ENCODE data around the gene MOCS1. TPM values are rescaled to one million over a fixed set of nuclear protein-coding genes. Genes with fewer than 3 reads are reported as not detected.

The MOCS1 gene
- total RNA-seq, 2 experiments from 2014 or later, result 2.0 to 2.7 TPM

DNA sequence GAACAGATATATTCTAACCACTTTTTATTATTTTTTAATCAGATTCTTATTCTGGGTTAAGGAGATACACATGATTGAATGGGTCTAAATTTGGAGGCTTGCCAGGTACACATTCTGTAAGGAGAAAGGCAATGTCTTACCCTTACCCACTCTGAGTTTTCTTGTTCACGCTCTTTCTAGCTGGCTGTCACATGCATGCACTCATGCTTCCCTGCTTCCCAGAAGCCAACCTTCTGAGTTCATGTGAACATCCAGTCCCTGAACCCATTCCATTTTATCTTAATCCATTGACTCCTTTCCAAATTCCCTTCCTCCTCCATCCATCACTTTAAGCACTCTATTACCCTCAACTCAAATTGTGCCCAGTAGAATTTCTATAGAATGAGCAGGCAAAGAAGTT lies 17.5 kb upstream of the MOCS1 start:
- Mint-ChIP-seq H3K9me3 (peaks cover 2% of the 10 kb centered on the region), H3K4me3 (no peak overlapping the region), H3K27ac (no peak overlapping the region), H3K4me1 (ENCODE audit: low read depth) (no peaks in the 10 kb centered on the region), H3K36me3 (ENCODE audit: low read depth) (no peaks in the 10 kb centered on the region), H3K27me3 (peaks cover 3% of the 10 kb centered on the region)
- no peaks in the 10 kb centered on the region for H3K36me3 ChIP-seq (ENCODE audit: insufficient read depth, low read length)
- H3K27me3 ChIP-seq (ENCODE audit: control insufficient read depth in 1 of 2, insufficient read depth in 2 of 2, low read length in 2 of 2), result peaks cover 3 to 7% of the 10 kb centered on the region in 2 experiments
- H3K4me1 ChIP-seq (ENCODE audit: insufficient read depth, low read length), result no peaks in the 10 kb centered on the region
- TF ChIP-seq, protein P1, sequence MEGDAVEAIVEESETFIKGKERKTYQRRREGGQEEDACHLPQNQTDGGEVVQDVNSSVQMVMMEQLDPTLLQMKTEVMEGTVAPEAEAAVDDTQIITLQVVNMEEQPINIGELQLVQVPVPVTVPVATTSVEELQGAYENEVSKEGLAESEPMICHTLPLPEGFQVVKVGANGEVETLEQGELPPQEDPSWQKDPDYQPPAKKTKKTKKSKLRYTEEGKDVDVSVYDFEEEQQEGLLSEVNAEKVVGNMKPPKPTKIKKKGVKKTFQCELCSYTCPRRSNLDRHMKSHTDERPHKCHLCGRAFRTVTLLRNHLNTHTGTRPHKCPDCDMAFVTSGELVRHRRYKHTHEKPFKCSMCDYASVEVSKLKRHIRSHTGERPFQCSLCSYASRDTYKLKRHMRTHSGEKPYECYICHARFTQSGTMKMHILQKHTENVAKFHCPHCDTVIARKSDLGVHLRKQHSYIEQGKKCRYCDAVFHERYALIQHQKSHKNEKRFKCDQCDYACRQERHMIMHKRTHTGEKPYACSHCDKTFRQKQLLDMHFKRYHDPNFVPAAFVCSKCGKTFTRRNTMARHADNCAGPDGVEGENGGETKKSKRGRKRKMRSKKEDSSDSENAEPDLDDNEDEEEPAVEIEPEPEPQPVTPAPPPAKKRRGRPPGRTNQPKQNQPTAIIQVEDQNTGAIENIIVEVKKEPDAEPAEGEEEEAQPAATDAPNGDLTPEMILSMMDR (IDR thresholded peaks at IDR 0.05), result no peak
- ATAC-seq (ENCODE audit: poor library complexity) (no peak), DNase-seq (no peak)
- ChIA-PET CTCF (no interaction called here), POLR2A (no interaction called here)
- no peaks in the 10 kb centered on the region for H3K9me3 ChIP-seq (ENCODE audit: control insufficient read depth in 1 of 2, insufficient read depth in 1 of 2, low read length in 2 of 2)
- intact Hi-C loops (cut with DNase I, micrococcal nuclease), result no loop called here
- H3K4me3 ChIP-seq (ENCODE audit: low read length), result no peak overlapping the region
- H3K27ac ChIP-seq (ENCODE audit: low read depth in 1 of 2, low read length in 2 of 2), result no peak overlapping the region

GRCh38 chr6:39951191-39951590 lies 16.9 kb upstream of the MOCS1 start:
- no peaks in the 10 kb centered on the region for H3K9me3 ChIP-seq (ENCODE audit: control insufficient read depth in 1 of 2, insufficient read depth in 1 of 2, low read length in 2 of 2)
- ATAC-seq (ENCODE audit: poor library complexity), result no peak
- H3K27ac ChIP-seq (ENCODE audit: low read depth in 1 of 2, low read length in 2 of 2), result no peak overlapping the region
- Mint-ChIP-seq H3K4me1 (ENCODE audit: low read depth) (no peaks in the 10 kb centered on the region), H3K27me3 (peaks cover 3% of the 10 kb centered on the region), H3K4me3 (no peak overlapping the region), H3K27ac (no peak overlapping the region), H3K9me3 (peaks cover 2% of the 10 kb centered on the region), H3K36me3 (ENCODE audit: low read depth) (no peaks in the 10 kb centered on the region)
- CTCF ChIA-PET, result no interaction called here
- no peaks in the 10 kb centered on the region for H3K4me1 ChIP-seq (ENCODE audit: insufficient read depth, low read length)
- no peaks in the 10 kb centered on the region for H3K36me3 ChIP-seq (ENCODE audit: insufficient read depth, low read length)
- H3K27me3 ChIP-seq (ENCODE audit: control insufficient read depth in 1 of 2, insufficient read depth in 2 of 2, low read length in 2 of 2), result peaks cover 3 to 7% of the 10 kb centered on the region in 2 experiments
- TF ChIP-seq, protein P1 (IDR thresholded peaks at IDR 0.05), result no peak
- H3K4me3 ChIP-seq (ENCODE audit: low read length), result no peak overlapping the region
- DNase-seq, result no peak
- POLR2A ChIA-PET, result no interaction called here
- intact Hi-C loops (cut with DNase I, micrococcal nuclease), result no loop called here

DNA sequence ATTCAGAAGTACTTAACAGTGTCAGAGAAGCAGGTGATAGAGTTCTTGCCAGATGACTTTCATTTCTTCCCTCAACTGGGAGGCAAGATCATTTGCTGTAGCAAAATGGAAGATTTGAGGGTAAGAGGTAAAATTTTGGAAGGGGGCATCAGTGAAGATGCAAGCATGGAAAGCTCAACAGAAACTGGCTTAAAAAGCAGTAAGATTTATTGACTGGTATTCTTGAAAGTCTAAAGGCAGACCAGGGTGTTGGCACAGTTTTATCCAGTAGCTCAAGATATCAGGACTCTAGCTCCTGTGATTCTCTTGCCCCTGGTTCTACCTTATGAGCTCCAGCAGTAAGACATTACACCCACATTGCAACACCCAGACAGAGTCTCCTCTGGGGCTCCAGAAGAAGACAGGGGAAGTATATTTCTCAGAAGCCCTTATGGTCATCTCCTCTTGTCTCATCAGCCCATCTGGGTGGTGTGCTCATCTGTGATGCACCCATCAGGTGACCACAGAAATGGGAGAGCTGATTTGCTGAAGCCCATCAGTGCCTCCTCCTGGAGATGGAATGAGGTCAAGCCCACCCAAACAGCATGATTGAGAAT lies 16.0 kb upstream of the MOCS1 start:
- no peak for ATAC-seq (ENCODE audit: poor library complexity)
- CTCF ChIA-PET, result no interaction called here

More for the DNA sequence above, 16.0 kb upstream of the MOCS1 start:
- intact Hi-C loops (cut with DNase I, micrococcal nuclease), result no loop called here
- Histone ChIP-seq H3K9me3 (ENCODE audit: control insufficient read depth in 1 of 2, insufficient read depth in 1 of 2, low read length in 2 of 2) (no peaks in the 10 kb centered on the region), H3K27ac (ENCODE audit: low read depth in 1 of 2, low read length in 2 of 2) (no peak overlapping the region), H3K4me1 (ENCODE audit: insufficient read depth, low read length) (no peaks in the 10 kb centered on the region), H3K36me3 (ENCODE audit: insufficient read depth, low read length) (no peaks in the 10 kb centered on the region), H3K4me3 (ENCODE audit: low read length) (no peak overlapping the region), H3K27me3 (ENCODE audit: control insufficient read depth in 1 of 2, insufficient read depth in 2 of 2, low read length in 2 of 2) (peaks cover 3 to 7% of the 10 kb centered on the region in 2 experiments)
- no peak for DNase-seq
- TF ChIP-seq, protein P1 (IDR thresholded peaks at IDR 0.05), result no peak
- no peaks in the 10 kb centered on the region for H3K4me1 Mint-ChIP-seq (ENCODE audit: low read depth)
- no peak overlapping the region for H3K4me3 Mint-ChIP-seq
- POLR2A ChIA-PET, result no interaction called here
- H3K36me3 Mint-ChIP-seq (ENCODE audit: low read depth), result no peaks in the 10 kb centered on the region
- H3K9me3 Mint-ChIP-seq, result no peaks in the 10 kb centered on the region
- H3K27me3 Mint-ChIP-seq, result peaks cover under 1% of the 10 kb centered on the region
- H3K27ac Mint-ChIP-seq, result no peak overlapping the region

Data from CD4-positive, alpha-beta T cell (primary cell).